Activated T-cell treated with anti-CD3 and anti-CD28 coated beads, Interleukin-2, amount 50 U/mL, for 24 hours (primary cell): Measurements from ENCODE around the gene FBXW7.

Source experiments
- DNase-seq: peaks from one replicate; pipeline ENCODE4 v3.0.0-alpha.2; 2020
- H3K27ac Mint-ChIP-seq: 2 replicates; pipeline ENCODE4 v1.8.0; 2020; ENCODE audit warnings: mild to moderate bottlenecking, mixed read lengths
- H3K27me3 Mint-ChIP-seq: 2 replicates; pipeline ENCODE4 v1.8.0; 2020; ENCODE audit warnings: mixed read lengths
- H3K36me3 Mint-ChIP-seq: 2 replicates; pipeline ENCODE4 v1.8.0; 2020; ENCODE audit warnings: low read depth, mixed read lengths
- H3K4me1 Mint-ChIP-seq: 2 replicates; pipeline ENCODE4 v1.8.0; 2020; ENCODE audit warnings: low read depth, mixed read lengths
- H3K4me3 Mint-ChIP-seq: 2 replicates; pipeline ENCODE4 v1.8.0; 2020; ENCODE audit warnings: mild to moderate bottlenecking, moderate library complexity, mixed read lengths
- H3K9me3 Mint-ChIP-seq: 2 replicates; pipeline ENCODE4 v1.8.0; 2020; ENCODE audit warnings: mixed read lengths

FBXW7 gene

GRCh38 chr4:152360045-152360410 lies 175.9 kb downstream of the FBXW7 start:
- Mint-ChIP-seq H3K4me3 (no peak overlapping the region), H3K27me3 (no peaks in the 10 kb centered on the region), H3K9me3 (no peaks in the 10 kb centered on the region), H3K4me1 (peaks cover 28% of the 10 kb centered on the region), H3K36me3 (peaks cover 27% of the 10 kb centered on the region), H3K27ac (no peak overlapping the region)
- DNase-seq: no peak

GRCh38 chr4:152359208-152360044 lies 176.5 kb downstream of the FBXW7 start:
- peak overlapping the region; percentile 37 for H3K27ac Mint-ChIP-seq
- H3K4me1 Mint-ChIP-seq: peaks cover 26% of the 10 kb centered on the region
- peaks cover 23% of the 10 kb centered on the region for H3K36me3 Mint-ChIP-seq
- DNase-seq: no peak
- H3K27me3 Mint-ChIP-seq: no peaks in the 10 kb centered on the region
- no peak overlapping the region for H3K4me3 Mint-ChIP-seq
- no peaks in the 10 kb centered on the region for H3K9me3 Mint-ChIP-seq

GRCh38 chr4:152357206-152357605 lies 178.7 kb downstream of the FBXW7 start:
- no peaks in the 10 kb centered on the region for H3K9me3 Mint-ChIP-seq
- no peak overlapping the region for H3K4me3 Mint-ChIP-seq
- H3K4me1 Mint-ChIP-seq: peaks cover 39% of the 10 kb centered on the region
- no peaks in the 10 kb centered on the region for H3K27me3 Mint-ChIP-seq
- peaks cover 17% of the 10 kb centered on the region for H3K36me3 Mint-ChIP-seq
- no peak for DNase-seq
- H3K27ac Mint-ChIP-seq: no peak overlapping the region

GRCh38 chr4:152356428-152357034 lies 179.4 kb downstream of the FBXW7 start:
- DNase-seq: no peak
- no peaks in the 10 kb centered on the region for H3K9me3 Mint-ChIP-seq
- H3K36me3 Mint-ChIP-seq: peaks cover 17% of the 10 kb centered on the region
- no peaks in the 10 kb centered on the region for H3K27me3 Mint-ChIP-seq
- peaks cover 40% of the 10 kb centered on the region for H3K4me1 Mint-ChIP-seq
- no peak overlapping the region for H3K4me3 Mint-ChIP-seq
- no peak overlapping the region for H3K27ac Mint-ChIP-seq

DNA sequence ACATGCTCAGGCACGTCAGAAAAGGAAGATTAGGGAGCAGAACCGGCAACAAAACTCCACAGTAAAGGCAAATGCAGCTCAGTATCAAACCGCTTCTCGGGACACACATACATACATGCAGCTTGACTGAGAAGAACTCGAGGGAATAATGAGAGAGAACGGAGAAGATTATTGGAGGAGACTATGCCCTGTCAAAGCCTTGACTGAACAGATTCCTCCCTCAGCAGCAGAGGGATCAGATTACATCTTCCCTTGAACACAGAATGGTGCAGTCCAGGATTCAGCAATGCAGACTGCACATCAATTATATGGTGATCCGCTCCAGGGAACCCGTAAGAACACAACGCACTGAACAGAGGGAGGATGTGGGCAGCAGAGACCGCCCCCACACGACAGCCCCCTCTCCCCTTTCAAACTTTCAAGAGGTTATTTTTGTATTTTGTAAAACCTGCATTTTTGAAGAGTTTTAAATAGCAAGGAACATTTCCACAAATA lies 183.2 kb downstream of the FBXW7 start:
- no peaks in the 10 kb centered on the region for H3K27me3 Mint-ChIP-seq
- no peaks in the 10 kb centered on the region for H3K9me3 Mint-ChIP-seq
- no peaks in the 10 kb centered on the region for H3K36me3 Mint-ChIP-seq
- no peak overlapping the region for H3K27ac Mint-ChIP-seq
- peaks cover 23% of the 10 kb centered on the region for H3K4me1 Mint-ChIP-seq
- DNase-seq: no peak
- no peak overlapping the region for H3K4me3 Mint-ChIP-seq

DNA sequence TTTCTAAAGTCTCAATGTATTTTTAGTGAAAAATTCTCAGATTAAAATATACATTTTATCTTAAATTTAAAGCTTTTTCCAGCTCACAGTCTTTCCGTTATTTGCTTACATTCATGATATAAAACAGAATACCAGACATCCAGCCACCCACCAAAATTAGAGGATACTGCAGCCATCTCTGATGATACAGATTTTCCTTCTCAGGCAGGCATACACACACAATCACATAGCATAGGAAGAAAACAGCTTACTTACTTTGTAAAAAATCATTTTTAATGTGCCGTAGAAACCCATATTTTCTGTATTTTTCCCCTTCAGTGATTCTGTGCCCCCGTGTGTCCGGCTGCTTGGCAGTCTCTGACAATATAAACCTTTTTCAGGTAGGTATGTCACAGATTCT lies 183.7 kb downstream of the FBXW7 start:
- peaks cover 2% of the 10 kb centered on the region for H3K36me3 Mint-ChIP-seq

GRCh38 chr4:152351080-152351479 lies 184.8 kb downstream of the FBXW7 start:
- Mint-ChIP-seq H3K36me3 (peaks cover 12% of the 10 kb centered on the region), H3K9me3 (no peaks in the 10 kb centered on the region)

More for the DNA sequence above, 183.7 kb downstream of the FBXW7 start:
- no peaks in the 10 kb centered on the region for H3K27me3 Mint-ChIP-seq
- H3K4me1 Mint-ChIP-seq: peaks cover 23% of the 10 kb centered on the region
- no peak for DNase-seq
- no peak overlapping the region for H3K27ac Mint-ChIP-seq
- H3K4me3 Mint-ChIP-seq: no peak overlapping the region
- no peaks in the 10 kb centered on the region for H3K9me3 Mint-ChIP-seq

DNA sequence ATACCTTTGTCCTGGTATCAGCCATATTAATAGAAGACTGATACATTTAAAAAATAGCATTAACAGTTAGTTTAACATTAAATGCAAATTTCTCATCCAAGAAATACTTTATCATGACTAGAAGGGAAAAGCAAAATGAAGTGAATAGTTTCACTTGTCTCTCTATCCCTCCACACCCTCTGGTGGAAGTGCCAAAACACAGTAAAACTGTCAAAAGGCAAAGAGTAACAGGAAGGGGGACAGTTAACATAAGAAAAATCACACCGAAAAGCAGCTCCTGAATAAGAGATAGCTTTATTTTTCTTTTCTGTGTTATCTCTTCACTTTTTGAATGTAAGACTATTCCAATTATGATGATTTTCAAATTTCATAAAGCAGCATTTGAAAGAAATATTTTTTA lies 187.2 kb downstream of the FBXW7 start:
- Mint-ChIP-seq H3K36me3 (peaks cover 30% of the 10 kb centered on the region), H3K4me1 (peaks cover 17% of the 10 kb centered on the region), H3K9me3 (no peaks in the 10 kb centered on the region), H3K4me3 (no peak overlapping the region), H3K27ac (no peak overlapping the region), H3K27me3 (no peaks in the 10 kb centered on the region)
- DNase-seq: no peak

More at GRCh38 chr4:152351080-152351479, 184.8 kb downstream of the FBXW7 start:
- no peak overlapping the region for H3K4me3 Mint-ChIP-seq
- no peaks in the 10 kb centered on the region for H3K27me3 Mint-ChIP-seq
- peaks cover 23% of the 10 kb centered on the region for H3K4me1 Mint-ChIP-seq
- H3K27ac Mint-ChIP-seq: no peak overlapping the region
- no peak for DNase-seq

DNA sequence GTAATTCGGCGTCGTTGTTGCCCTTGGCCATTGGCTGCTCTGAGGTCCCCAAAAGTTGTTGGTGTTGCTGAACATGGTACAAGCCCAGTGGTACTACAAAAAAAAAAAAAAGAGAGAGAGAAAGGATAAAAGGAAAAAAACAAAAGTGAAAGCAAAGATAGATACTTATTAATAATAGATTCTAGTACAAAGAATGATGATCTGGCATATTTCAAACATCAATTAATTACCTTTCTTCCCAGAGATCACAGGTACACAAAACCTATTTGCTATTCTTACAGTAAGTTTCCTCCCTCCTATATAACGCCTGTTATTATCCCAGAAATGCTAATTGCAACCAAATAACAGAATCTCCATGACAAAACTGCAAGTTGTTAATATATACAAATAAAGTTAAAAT lies 188.9 kb downstream of the FBXW7 start:
- peaks cover 2% of the 10 kb centered on the region for H3K4me1 Mint-ChIP-seq
- no peak overlapping the region for H3K4me3 Mint-ChIP-seq
- no peak overlapping the region for H3K27ac Mint-ChIP-seq
- no peaks in the 10 kb centered on the region for H3K27me3 Mint-ChIP-seq
- no peak for DNase-seq
- peaks cover 43% of the 10 kb centered on the region for H3K36me3 Mint-ChIP-seq
- H3K9me3 Mint-ChIP-seq: no peaks in the 10 kb centered on the region

DNA sequence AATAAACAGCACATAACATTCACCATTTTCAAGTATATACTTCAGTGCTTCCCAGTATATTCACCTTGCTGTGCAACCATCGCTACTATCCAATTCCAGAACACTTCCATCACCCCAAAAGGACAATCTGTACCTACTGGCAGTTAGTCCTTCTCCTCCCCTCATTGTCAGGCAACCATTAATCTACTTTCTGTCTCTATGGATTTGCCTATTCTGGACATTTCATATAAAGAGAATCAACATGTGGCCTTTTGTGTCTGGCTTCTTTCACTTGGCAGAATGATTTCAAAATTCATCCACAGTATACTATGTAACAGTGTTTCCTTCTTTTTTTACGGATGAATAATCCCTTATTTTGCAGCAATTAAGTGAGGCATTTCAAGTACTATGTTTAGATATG lies 189.4 kb downstream of the FBXW7 start:
- Mint-ChIP-seq H3K27ac (no peak overlapping the region), H3K36me3 (peaks cover 47% of the 10 kb centered on the region), H3K4me3 (no peak overlapping the region), H3K9me3 (no peaks in the 10 kb centered on the region), H3K4me1 (peaks cover 2% of the 10 kb centered on the region), H3K27me3 (no peaks in the 10 kb centered on the region)
- no peak for DNase-seq

- H3K4me3 Mint-ChIP-seq: no peak overlapping the region
- H3K27me3 Mint-ChIP-seq: no peaks in the 10 kb centered on the region
- H3K9me3 Mint-ChIP-seq: no peaks in the 10 kb centered on the region
- H3K36me3 Mint-ChIP-seq: peaks cover 65% of the 10 kb centered on the region
- no peak for DNase-seq
- H3K4me1 Mint-ChIP-seq: no peaks in the 10 kb centered on the region
- no peak overlapping the region for H3K27ac Mint-ChIP-seq
Observed at GRCh38 chr4:152344001-152344400, 191.9 kb downstream of the FBXW7 start.

GRCh38 chr4:152342293-152342692 lies 193.6 kb downstream of the FBXW7 start:
- Mint-ChIP-seq H3K9me3 (no peaks in the 10 kb centered on the region), H3K27ac (no peak overlapping the region), H3K4me1 (no peaks in the 10 kb centered on the region), H3K27me3 (no peaks in the 10 kb centered on the region), H3K4me3 (no peak overlapping the region), H3K36me3 (peaks cover 77% of the 10 kb centered on the region)
- no peak for DNase-seq

DNA sequence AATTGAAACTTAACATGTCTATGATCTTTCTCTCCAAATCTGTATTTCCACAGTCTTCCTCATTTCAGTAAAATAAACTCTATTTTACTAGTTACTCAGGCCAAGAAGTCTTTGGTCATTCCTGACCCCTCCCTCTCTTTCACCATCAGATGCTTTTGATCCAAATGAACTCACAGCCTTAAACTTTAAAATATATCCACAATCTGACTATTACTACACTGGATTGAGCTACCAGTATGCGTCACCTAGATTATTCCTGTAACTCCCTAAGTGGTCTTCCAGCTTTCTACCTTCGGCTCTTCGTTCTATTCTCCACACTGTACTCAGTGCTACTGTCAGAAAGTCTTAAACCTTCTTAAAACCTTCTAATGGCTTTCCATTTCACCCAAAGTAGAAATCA lies 195.1 kb downstream of the FBXW7 start:
- no peak overlapping the region for H3K27ac Mint-ChIP-seq

GRCh38 chr4:152339576-152339975 lies 196.3 kb downstream of the FBXW7 start:
- no peak overlapping the region for H3K27ac Mint-ChIP-seq
- H3K4me1 Mint-ChIP-seq: no peaks in the 10 kb centered on the region
- H3K27me3 Mint-ChIP-seq: no peaks in the 10 kb centered on the region
- H3K36me3 Mint-ChIP-seq: peaks cover 80% of the 10 kb centered on the region
- DNase-seq: no peak
- no peak overlapping the region for H3K4me3 Mint-ChIP-seq
- H3K9me3 Mint-ChIP-seq: no peaks in the 10 kb centered on the region

More for the DNA sequence above, 195.1 kb downstream of the FBXW7 start:
- no peak for DNase-seq
- Mint-ChIP-seq H3K27me3 (no peaks in the 10 kb centered on the region), H3K4me1 (no peaks in the 10 kb centered on the region), H3K36me3 (peaks cover 77% of the 10 kb centered on the region), H3K9me3 (no peaks in the 10 kb centered on the region), H3K4me3 (no peak overlapping the region)

- DNase-seq: no peak
- H3K4me1 Mint-ChIP-seq: peaks cover 1% of the 10 kb centered on the region
- no peaks in the 10 kb centered on the region for H3K27me3 Mint-ChIP-seq
- peaks cover 81% of the 10 kb centered on the region for H3K36me3 Mint-ChIP-seq
- no peak overlapping the region for H3K27ac Mint-ChIP-seq
- no peak overlapping the region for H3K4me3 Mint-ChIP-seq
- no peaks in the 10 kb centered on the region for H3K9me3 Mint-ChIP-seq
Observed at GRCh38 chr4:152334931-152335330, 201.0 kb downstream of the FBXW7 start.
